Measurements from ENCODE around the gene OPN1SW. TPM values are rescaled to one million over a fixed set of nuclear protein-coding genes. Genes with fewer than 3 reads are reported as not detected.

OPN1SW gene
- total and polyA plus RNA-seq, 10 donors = not detected

DNA sequence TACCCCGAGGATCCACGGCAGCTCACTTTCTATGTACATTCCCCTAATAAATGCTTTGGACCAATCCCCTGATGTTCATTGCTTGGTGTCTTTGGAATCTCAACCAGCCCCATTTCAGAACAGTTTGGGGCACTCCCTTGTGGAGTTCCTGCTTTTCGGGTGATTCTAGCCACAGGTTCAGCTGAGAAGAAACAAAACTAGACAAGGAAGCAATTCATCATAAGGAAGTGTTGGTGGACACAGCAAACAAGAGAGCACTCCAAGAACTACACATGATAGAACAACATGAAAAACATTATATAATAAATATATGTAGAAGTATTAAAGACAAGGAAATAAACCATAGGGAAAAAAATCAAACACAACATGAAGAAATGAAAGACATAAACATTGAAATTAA is 10.1 kb upstream of the OPN1SW start:
- WGBS, 5 donors = 68 to 78% (median 77%) methylated on average over 3 of the region's 3 CpGs
- TF ChIP-seq POLR2A (IDR thresholded peaks at IDR 0.05) = no peak
- no peak for TF ChIP-seq CTCF (IDR thresholded peaks at IDR 0.05 in 8 of 11, conservative IDR thresholded peaks at IDR 0.05 in 3 of 11)
- no peak for TF ChIP-seq POLR2AphosphoS5 (IDR thresholded peaks at IDR 0.05)

DNA sequence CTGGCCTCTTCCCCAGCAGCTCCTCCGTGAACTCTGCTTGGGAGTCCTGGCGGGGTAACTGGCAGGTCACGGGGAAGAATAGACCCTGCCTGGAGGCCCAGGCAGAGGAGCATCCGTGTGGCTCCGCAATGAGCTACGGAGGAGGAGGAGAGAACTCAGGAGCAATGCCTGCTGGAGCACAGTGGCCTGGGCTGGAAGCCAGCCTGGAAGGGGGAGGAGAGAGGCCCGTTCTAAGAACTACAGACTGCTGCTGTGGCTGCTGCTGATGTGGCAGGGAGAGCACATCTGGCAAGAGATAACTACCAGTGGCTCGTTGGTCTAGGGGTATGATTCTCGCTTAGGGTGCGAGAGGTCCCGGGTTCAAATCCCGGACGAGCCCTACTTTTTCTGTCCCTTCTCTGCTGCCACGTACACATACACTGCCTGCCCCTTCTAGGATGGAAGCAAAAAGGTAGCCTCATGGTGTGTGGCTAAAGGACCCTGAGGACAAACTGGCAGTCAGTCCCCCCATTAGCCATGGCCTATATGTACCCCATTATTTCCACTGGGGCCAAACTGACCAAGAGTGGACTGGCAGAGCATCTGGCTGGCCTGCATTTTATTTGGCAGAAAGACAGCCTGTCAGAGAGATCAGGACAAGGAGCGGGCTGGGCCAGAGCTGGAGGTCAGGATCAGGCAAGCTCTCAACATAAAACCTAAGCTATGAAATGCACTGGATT is 7.7 kb upstream of the OPN1SW start:
- Histone ChIP-seq H3K4me1 (no peaks in the 10 kb centered on the region), H3K36me3 (no peaks in the 10 kb centered on the region), H3K4me3 (no peak overlapping the region), H3K27me3 (replicated peaks in 1 of 7) (no peaks in the 10 kb centered on the region), H3K9me3 (peaks cover 0 to 7% (median 4%) of the 10 kb centered on the region in 8 donors), H3K27ac (no peak overlapping the region)
- TF ChIP-seq CTCF (IDR thresholded peaks at IDR 0.05 in 8 of 11, conservative IDR thresholded peaks at IDR 0.05 in 3 of 11) (no peak), POLR2AphosphoS5 (IDR thresholded peaks at IDR 0.05) (no peak), POLR2A (IDR thresholded peaks at IDR 0.05) (no peak)
- DNase-seq = no peak
- WGBS, 5 donors = 53 to 74% (median 71%) methylated on average over 14 to 15 of the region's 15 CpGs
- intact Hi-C loops (cut with DNase I; ENCODE audit: low total_unique reads) = no loop called here

More for the DNA sequence above, 10.1 kb upstream of the OPN1SW start:
- no peaks in the 10 kb centered on the region for H3K36me3 ChIP-seq
- H3K4me3 ChIP-seq = no peak overlapping the region
- H3K4me1 ChIP-seq = peaks cover 0 to 9% (median 6%) of the 10 kb centered on the region in 6 donors
- intact Hi-C loops (cut with DNase I; ENCODE audit: low total_unique reads) = no loop called here
- no peak for DNase-seq
- peaks cover 0 to 8% (median 0%) of the 10 kb centered on the region in 7 donors for H3K27me3 ChIP-seq (replicated peaks in 1 of 7)
- H3K27ac ChIP-seq = no peak overlapping the region
- H3K9me3 ChIP-seq = no peaks in the 10 kb centered on the region

DNA sequence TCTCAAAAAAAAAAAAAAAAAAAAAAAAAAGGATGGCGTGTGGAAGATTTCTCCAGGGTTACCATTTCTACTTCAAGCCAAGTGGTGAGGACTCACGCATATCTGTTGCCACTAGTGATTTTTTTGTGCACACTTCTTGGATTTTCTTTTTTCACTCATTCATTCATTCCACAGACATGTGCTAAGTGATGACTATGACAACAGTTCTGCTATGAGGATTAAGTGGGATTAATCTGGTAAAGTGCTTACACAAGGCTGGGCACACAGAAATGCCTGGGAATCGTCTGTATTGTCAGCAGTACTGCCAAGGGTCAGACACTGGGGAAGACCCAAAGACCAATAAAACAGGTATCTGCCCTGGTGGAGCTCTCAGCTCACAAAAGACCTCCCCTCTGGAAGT is 6.3 kb upstream of the OPN1SW start:
- WGBS, 5 donors = 67 to 87% (median 84%) methylated on average over 3 of the region's 3 CpGs
- TF ChIP-seq CTCF (IDR thresholded peaks at IDR 0.05 in 8 of 11, conservative IDR thresholded peaks at IDR 0.05 in 3 of 11) = no peak
- intact Hi-C loops (cut with DNase I; ENCODE audit: low total_unique reads) = no loop called here
- Histone ChIP-seq H3K27ac (no peak overlapping the region), H3K9me3 (peaks cover 0 to 22% (median 13%) of the 10 kb centered on the region in 8 donors), H3K4me1 (no peaks in the 10 kb centered on the region), H3K4me3 (no peak overlapping the region), H3K36me3 (no peaks in the 10 kb centered on the region), H3K27me3 (replicated peaks in 1 of 7) (no peaks in the 10 kb centered on the region)
- no peak for DNase-seq

GRCh38 chr7:128781126-128781525 is 5.5 kb upstream of the OPN1SW start:
- peaks cover 0 to 22% (median 13%) of the 10 kb centered on the region in 8 donors for H3K9me3 ChIP-seq
- WGBS, 5 donors = 89 to 93% (median 92%) methylated on average over 5 of the region's 5 CpGs
- DNase-seq = no peak
- no peak for TF ChIP-seq POLR2AphosphoS5 (IDR thresholded peaks at IDR 0.05)
- TF ChIP-seq CTCF (IDR thresholded peaks at IDR 0.05 in 8 of 11, conservative IDR thresholded peaks at IDR 0.05 in 3 of 11) = no peak
- no peak for TF ChIP-seq POLR2A (IDR thresholded peaks at IDR 0.05)
- intact Hi-C loops (cut with DNase I; ENCODE audit: low total_unique reads) = no loop called here
- no peak overlapping the region for H3K27ac ChIP-seq
- no peaks in the 10 kb centered on the region for H3K4me1 ChIP-seq
- H3K4me3 ChIP-seq = no peak overlapping the region
- no peaks in the 10 kb centered on the region for H3K27me3 ChIP-seq (replicated peaks in 1 of 7)
- H3K36me3 ChIP-seq = no peaks in the 10 kb centered on the region

Data from spleen (tissue), 11 donors.